Breast epithelium (tissue), 4 donors: ENCODE results near the gene EML2. TPM values are rescaled to one million over a fixed set of nuclear protein-coding genes. Genes with fewer than 3 reads are reported as not detected.
"Not testable (repeated sequence)": the region's sequence is repeated elsewhere in the genome, so short reads cannot be mapped to it uniquely, and the experiment has no call there.

ENCODE experiments used
- DNase-seq, 2 donors: peaks; one replicate each; pipeline ENCODE4 v3.0.0-alpha.2; 2019; ENCODE audit warnings: low spot score in 2 of 2
- H3K27ac ChIP-seq, 2 donors: fragments of 200-600 bp; sonication (generic) in 1 of 2; one replicate each; pipeline ENCODE4 v1.5.1; 2016 to 2019; ENCODE audit warnings: mild to moderate bottlenecking in 1 of 2
- H3K27me3 ChIP-seq, 2 donors: fragments of 200-600 bp; sonication (generic) in 1 of 2; one replicate each; pipeline versions ENCODE4 v1.5.1 to v1.6.0; 2017 to 2019; ENCODE audit warnings: control low read depth in 1 of 2, mild to moderate bottlenecking in 1 of 2
- H3K36me3 ChIP-seq: fragments of 200-600 bp; one replicate; pipeline ENCODE4 v1.5.1; 2019
- H3K4me1 ChIP-seq, 2 donors: fragments of 200-600 bp; sonication (generic); one replicate each; pipeline ENCODE4 v1.5.1; 2016 to 2019; ENCODE audit warnings: control low read depth in 1 of 2
- H3K4me3 ChIP-seq, 3 donors: fragments of 200-600 bp; sonication (generic); 1 replicate in 2 of 3; 2 replicates in 1 of 3; pipeline ENCODE4 v1.5.1; 2016 to 2019; ENCODE audit warnings: mild to moderate bottlenecking in 3 of 3, moderate library complexity in 2 of 3
- H3K9me3 ChIP-seq, 2 donors: fragments of 200-600 bp; sonication (generic) in 1 of 2; one replicate each; pipeline ENCODE4 v1.5.1; 2016 to 2019; ENCODE audit warnings: control low read depth in 1 of 2
- POLR2A ChIP-seq: fragments of 450-650 bp; IDR thresholded peaks from one replicate; pipeline ENCODE4 v1.6.1; 2016; ENCODE audit warnings: antibody characterized with exemption, mild to moderate bottlenecking, moderate library complexity
- POLR2AphosphoS5 ChIP-seq, 3 donors: sonication (generic); formaldehyde crosslinking; IDR thresholded peaks; one replicate each; pipeline ENCODE4 v1.6.1; 2017; ENCODE audit warnings: antibody characterized with exemption in 3 of 3
- intact Hi-C: fragments of 100-400 bp; cut with DNase I; formaldehyde crosslinking; loops from one replicate; pipeline ENCODE4 v1.15.1; 2023; ENCODE audit warnings: low total_unique reads
- total RNA-seq, 3 donors: library from RNA; depleted of rRNA; stranded (reverse); fragments of >200 nt; gene quantifications; one replicate each; pipeline ENCODE4 v1.1.0, GENCODE V29; 2016
- TF ChIP-seq, protein P1 (sequence below), 3 donors: fragments of 450-650 bp; IDR thresholded peaks; one replicate each; pipeline ENCODE4 v1.5.1; 2016 to 2017; ENCODE audit warnings: antibody characterized with exemption in 3 of 3, mild to moderate bottlenecking in 3 of 3, moderate library complexity in 3 of 3

The EML2 gene
- total RNA-seq, 3 donors from 2014 or later: 27.7 to 42.0 (median 32.4) TPM

DNA sequence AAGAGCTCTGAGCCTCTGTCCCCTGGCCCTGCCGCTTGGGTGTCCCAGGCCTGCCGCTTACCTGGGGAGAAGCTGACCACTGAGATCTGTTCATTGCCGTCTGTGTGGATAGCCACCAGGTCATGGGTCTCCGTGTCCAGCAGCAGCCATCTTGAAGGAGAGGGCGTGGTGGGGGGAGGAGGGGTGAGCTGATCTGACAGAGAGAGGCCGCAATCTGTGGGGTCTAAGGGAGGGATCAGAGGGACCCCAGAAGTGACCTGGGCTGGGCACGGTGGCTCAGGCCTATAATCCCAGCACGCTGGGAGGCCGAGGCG, 22.5 kb downstream of the EML2 start:
- Histone ChIP-seq H3K27me3 (no peaks in the 10 kb centered on the region), H3K36me3 (no peaks in the 10 kb centered on the region), H3K9me3 (no peaks in the 10 kb centered on the region), H3K4me3 (no peak overlapping the region), H3K27ac (no peak overlapping the region), H3K4me1 (no peaks in the 10 kb centered on the region)
- intact Hi-C loops: no loop called here
- DNase-seq: no peak
- no peak for TF ChIP-seq POLR2A
- no peak for TF ChIP-seq POLR2AphosphoS5 (IDR thresholded peaks at IDR 0.05)
- TF ChIP-seq, protein P1, sequence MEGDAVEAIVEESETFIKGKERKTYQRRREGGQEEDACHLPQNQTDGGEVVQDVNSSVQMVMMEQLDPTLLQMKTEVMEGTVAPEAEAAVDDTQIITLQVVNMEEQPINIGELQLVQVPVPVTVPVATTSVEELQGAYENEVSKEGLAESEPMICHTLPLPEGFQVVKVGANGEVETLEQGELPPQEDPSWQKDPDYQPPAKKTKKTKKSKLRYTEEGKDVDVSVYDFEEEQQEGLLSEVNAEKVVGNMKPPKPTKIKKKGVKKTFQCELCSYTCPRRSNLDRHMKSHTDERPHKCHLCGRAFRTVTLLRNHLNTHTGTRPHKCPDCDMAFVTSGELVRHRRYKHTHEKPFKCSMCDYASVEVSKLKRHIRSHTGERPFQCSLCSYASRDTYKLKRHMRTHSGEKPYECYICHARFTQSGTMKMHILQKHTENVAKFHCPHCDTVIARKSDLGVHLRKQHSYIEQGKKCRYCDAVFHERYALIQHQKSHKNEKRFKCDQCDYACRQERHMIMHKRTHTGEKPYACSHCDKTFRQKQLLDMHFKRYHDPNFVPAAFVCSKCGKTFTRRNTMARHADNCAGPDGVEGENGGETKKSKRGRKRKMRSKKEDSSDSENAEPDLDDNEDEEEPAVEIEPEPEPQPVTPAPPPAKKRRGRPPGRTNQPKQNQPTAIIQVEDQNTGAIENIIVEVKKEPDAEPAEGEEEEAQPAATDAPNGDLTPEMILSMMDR (IDR thresholded peaks at IDR 0.05): no peak

DNA sequence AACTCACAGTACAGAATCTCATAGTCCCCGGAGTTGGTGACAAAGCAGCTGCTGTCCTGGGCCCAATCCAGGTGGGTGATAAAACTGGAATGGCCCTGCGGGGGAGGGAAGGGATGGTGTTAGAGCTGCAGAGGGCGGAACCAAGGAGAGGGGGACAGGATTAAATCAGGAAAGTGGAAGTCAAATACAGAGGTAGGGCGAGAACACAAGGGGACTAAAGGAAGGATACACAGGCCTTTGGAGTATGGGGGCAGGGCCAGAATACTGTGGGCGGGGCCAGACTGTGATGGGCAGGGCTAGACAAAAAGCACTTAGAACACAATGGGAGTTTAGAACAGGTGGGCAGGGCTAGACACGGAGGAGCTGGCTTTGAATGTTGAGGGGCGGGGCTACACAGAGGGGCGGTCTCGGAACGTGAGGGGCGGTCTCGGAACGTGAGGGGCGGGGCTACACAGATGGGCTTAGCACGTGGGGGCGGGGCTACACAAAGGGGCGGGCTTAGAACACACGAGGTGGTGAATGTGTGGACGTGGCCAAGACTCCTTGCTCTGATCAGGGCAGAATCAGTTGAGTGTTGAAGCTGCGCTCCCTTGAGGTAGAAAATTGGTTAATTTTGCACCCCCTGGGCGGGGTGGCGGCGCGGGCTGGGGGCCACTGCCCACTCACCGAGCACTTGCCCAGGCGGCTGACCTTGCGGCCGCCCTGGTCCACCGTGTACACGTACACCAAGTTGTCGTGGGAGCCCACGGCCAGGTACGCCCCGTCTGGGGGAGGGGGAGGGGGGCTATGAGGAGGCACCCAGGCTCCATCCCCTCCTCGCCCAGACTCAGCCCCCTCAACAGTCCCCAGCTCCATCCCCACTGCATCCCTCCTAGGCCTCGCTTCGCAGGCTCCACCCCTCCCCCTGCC, 23.1 kb downstream of the EML2 start:
- DNase-seq: peak in 1 of 2 donors; percentile 68
- H3K36me3 ChIP-seq: no peaks in the 10 kb centered on the region
- peak overlapping the region in 1 of 2 donors; percentile 19 for H3K27ac ChIP-seq
- no peaks in the 10 kb centered on the region for H3K27me3 ChIP-seq
- no peaks in the 10 kb centered on the region for H3K4me1 ChIP-seq
- no peaks in the 10 kb centered on the region for H3K9me3 ChIP-seq
- intact Hi-C loops: no loop called here
- no peak for TF ChIP-seq POLR2AphosphoS5 (IDR thresholded peaks at IDR 0.05)
- TF ChIP-seq, protein P1 (IDR thresholded peaks at IDR 0.05): no peak
- TF ChIP-seq POLR2A: no peak
- no peak overlapping the region for H3K4me3 ChIP-seq

DNA sequence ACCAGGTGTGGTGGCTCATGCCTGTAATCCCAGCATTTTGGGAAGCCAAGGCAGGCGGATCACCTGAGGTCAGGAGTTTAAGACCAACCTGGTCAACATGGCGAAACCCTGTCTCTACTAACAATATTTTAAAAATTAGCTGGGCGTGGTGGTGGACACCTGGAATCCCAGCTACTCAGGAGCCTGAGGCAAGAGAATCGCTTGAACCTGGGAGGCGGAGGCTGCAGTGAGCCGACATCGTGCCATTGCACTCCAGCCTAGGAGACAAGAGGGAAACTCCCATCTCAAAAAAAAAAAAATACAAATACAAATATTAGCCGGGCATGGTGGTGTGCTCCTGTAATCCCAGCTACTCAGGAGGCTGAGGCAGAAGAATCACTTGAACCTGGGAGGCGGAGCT, 24.1 kb downstream of the EML2 start:
- DNase-seq, H3K4me3 ChIP-seq, H3K4me1 ChIP-seq, H3K27me3 ChIP-seq, intact Hi-C loops, H3K9me3 ChIP-seq, H3K36me3 ChIP-seq: not testable (repeated sequence)
- peak overlapping the region in 1 of 2 donors; percentile 17 for H3K27ac ChIP-seq

DNA sequence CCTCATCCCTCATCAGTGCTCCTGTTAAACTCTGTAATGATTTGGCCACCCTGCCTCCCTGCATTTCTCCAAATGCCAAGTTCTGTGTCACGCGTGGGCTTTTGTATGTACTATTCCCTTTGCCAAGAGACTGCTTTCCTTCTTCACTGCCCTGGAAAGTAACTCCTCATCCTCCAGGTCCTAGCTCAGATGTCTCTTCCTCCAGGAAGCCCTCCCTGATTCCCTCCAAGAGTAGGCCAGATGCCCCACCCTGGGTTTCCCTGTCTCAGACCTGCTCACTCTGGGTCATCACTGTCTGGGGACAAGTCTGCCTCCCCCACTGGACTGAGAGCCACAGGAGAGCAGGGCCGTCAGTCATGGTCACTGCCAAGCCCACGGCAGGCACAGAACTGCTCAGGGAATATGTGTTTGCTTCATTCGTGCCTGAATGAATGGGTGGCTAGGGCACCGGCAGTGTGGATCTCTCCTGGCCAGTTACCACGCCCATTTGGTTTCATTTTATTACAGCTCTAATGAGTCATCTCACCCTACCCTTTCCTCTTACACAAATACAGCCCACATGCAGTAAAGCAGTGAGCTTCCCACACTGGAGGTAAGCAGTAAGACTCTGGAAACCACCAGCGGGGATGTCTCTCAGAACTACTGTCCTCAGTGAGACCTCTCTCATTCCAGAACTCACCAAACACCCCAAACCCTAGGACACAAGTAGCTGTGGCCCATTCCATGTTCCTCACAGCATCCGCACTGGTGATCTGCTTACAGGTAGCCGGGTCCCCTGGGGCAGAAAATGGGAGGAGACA, 25.1 kb downstream of the EML2 start:
- no peaks in the 10 kb centered on the region for H3K9me3 ChIP-seq
- no peak overlapping the region for H3K4me3 ChIP-seq
- H3K36me3 ChIP-seq: no peaks in the 10 kb centered on the region
- no peaks in the 10 kb centered on the region for H3K4me1 ChIP-seq
- no peak for DNase-seq
- no peaks in the 10 kb centered on the region for H3K27me3 ChIP-seq
- intact Hi-C loops: no loop called here
- H3K27ac ChIP-seq: peak overlapping the region; percentile 17 to 77
- no peak for TF ChIP-seq POLR2A
- TF ChIP-seq POLR2AphosphoS5 (IDR thresholded peaks at IDR 0.05): no peak
- TF ChIP-seq, protein P1 (IDR thresholded peaks at IDR 0.05): no peak

DNA sequence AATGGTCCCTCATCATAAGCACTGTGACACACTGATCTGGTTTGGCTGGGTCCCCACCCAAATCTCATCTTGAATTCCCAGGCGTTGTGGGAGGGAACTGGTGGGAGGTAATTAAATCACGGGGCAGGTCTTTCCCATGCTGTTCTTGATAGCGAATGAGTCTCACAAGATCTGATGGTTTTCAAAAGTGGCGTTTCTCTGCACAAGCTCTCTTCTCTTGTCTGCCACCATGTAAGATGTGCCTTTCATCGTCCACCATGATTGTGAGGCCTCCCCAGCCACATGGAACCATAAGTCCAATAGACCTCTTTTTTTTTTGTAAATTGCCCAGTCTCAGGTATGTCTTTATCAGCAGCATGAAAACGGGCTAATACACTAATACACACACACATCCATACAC, 30.2 kb downstream of the EML2 start:
- Histone ChIP-seq H3K4me3 (no peak overlapping the region), H3K27me3 (no peaks in the 10 kb centered on the region), H3K4me1 (no peaks in the 10 kb centered on the region), H3K36me3 (no peaks in the 10 kb centered on the region), H3K27ac (no peak overlapping the region), H3K9me3 (no peaks in the 10 kb centered on the region)
- TF ChIP-seq, protein P1 (IDR thresholded peaks at IDR 0.05): no peak
- TF ChIP-seq POLR2AphosphoS5 (IDR thresholded peaks at IDR 0.05): no peak
- TF ChIP-seq POLR2A: no peak
- intact Hi-C loops: no loop called here
- DNase-seq: no peak
